OCI-M2 (cell line): Measurements from ENCODE around the gene AMPD2.

Experiments
- DNase-seq: peaks from one replicate; lab custom pipeline; 2025; ENCODE audit not compliant: unreplicated experiment; lab: John Stamatoyannopoulos, UW

AMPD2 gene

GRCh38 chr1:109616391-109616790, 3.2 kb upstream of the AMPD2 start:
- DNase-seq = no peak

GRCh38 chr1:109617291-109617801, 2.3 kb upstream of the AMPD2 start:
- DNase-seq = no peak

- DNase-seq = no peak
Observed at GRCh38 chr1:109618661-109619575, 719 bp upstream of the AMPD2 start.

GRCh38 chr1:109620401-109620791, 759 bp downstream of the AMPD2 start:
- no peak for DNase-seq

- DNase-seq = no peak
Observed at GRCh38 chr1:109620841-109621286, 1.2 kb downstream of the AMPD2 start.

- DNase-seq = no peak
Observed at GRCh38 chr1:109621379-109622136, 1.9 kb downstream of the AMPD2 start.

- no peak for DNase-seq
Observed at GRCh38 chr1:109622137-109622892, 2.7 kb downstream of the AMPD2 start.

- DNase-seq = no peak
Observed at GRCh38 chr1:109622895-109623294, 3.3 kb downstream of the AMPD2 start.

GRCh38 chr1:109623601-109624161, 4.0 kb downstream of the AMPD2 start:
- no peak for DNase-seq

GRCh38 chr1:109624201-109625010, 4.8 kb downstream of the AMPD2 start:
- DNase-seq = no peak

- no peak for DNase-seq
Observed at GRCh38 chr1:109625176-109625575, 5.5 kb downstream of the AMPD2 start.

GRCh38 chr1:109625601-109626560, 6.2 kb downstream of the AMPD2 start:
- no peak for DNase-seq

- DNase-seq = no peak
Observed at GRCh38 chr1:109626682-109627408, 7.2 kb downstream of the AMPD2 start.

GRCh38 chr1:109627692-109628399, 8.2 kb downstream of the AMPD2 start:
- DNase-seq = no peak

- DNase-seq = no peak
Observed at GRCh38 chr1:109628540-109629321, 9.1 kb downstream of the AMPD2 start.

- DNase-seq = no peak
Observed at GRCh38 chr1:109629372-109630030, 9.9 kb downstream of the AMPD2 start.
